GM10248 (cell line): ENCODE measurements around the gene AHSG.

ENCODE experiments used
- CTCF ChIA-PET: fragments of 300-600 bp; sonication (Branson Sonifier 250); formaldehyde crosslinking; extraction: SDS; loops from one replicate; lab custom pipeline; 2021; ENCODE audit warnings: antibody characterized with exemption; lab: Yijun Ruan, JAX
- POLR2A ChIA-PET: fragments of 350-650 bp; sonication (Branson Sonifier 250); formaldehyde crosslinking; extraction: SDS; loops from one replicate; lab custom pipeline; 2020; ENCODE audit warnings: antibody characterized with exemption; lab: Yijun Ruan, JAX
- DNase-seq: peaks from one replicate; pipeline ENCODE4 v3.0.0; 2012; ENCODE audit errors: extremely low spot score
- TF ChIP-seq, protein P1 (sequence below): IDR thresholded peaks from 2 replicates; pipeline ENCODE4 v1.5.1; 2012; ENCODE audit warnings: mild to moderate bottlenecking, low read depth; ENCODE audit errors: extremely low read depth, missing control alignments, control extremely low read depth

AHSG gene

DNA sequence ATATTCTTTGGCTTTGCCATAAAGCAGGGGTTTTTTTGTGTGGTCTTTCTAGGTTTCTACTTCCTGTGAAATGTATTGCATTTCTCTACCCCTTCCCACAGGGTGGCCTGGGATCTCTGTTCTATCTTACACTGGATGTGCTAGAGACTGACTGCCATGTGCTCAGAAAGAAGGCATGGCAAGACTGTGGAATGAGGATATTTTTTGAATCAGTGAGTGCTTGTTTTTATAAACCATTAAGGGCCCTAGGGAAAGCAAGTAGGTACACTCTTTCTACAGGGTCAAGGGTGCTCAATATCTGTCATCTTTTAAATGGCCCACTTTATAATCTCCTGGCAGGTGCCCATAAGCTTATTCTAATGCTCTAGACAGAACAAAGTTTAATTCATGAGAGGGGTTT lies 28.1 kb downstream of the AHSG start:
- CTCF ChIA-PET = interaction anchor here (0.8 to 5.2 kb wide), 3 partner anchors 11 to 26 kb away, joined by 3 to 42 read pairs (median 4); partner anchors contain the start of gene AHSG
- TF ChIP-seq, protein P1, sequence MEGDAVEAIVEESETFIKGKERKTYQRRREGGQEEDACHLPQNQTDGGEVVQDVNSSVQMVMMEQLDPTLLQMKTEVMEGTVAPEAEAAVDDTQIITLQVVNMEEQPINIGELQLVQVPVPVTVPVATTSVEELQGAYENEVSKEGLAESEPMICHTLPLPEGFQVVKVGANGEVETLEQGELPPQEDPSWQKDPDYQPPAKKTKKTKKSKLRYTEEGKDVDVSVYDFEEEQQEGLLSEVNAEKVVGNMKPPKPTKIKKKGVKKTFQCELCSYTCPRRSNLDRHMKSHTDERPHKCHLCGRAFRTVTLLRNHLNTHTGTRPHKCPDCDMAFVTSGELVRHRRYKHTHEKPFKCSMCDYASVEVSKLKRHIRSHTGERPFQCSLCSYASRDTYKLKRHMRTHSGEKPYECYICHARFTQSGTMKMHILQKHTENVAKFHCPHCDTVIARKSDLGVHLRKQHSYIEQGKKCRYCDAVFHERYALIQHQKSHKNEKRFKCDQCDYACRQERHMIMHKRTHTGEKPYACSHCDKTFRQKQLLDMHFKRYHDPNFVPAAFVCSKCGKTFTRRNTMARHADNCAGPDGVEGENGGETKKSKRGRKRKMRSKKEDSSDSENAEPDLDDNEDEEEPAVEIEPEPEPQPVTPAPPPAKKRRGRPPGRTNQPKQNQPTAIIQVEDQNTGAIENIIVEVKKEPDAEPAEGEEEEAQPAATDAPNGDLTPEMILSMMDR = no peak
- POLR2A ChIA-PET = no interaction called here
- DNase-seq = no peak

- TF ChIP-seq, protein P1 = no peak
- CTCF ChIA-PET = interaction anchor here (0.7 to 5.2 kb wide), 5 partner anchors 12 to 39 kb away, joined by 3 to 42 read pairs (median 3); partner anchors contain the start of gene AHSG
- POLR2A ChIA-PET = no interaction called here
- no peak for DNase-seq
Measured at GRCh38 chr3:186642014-186642413, 29.2 kb downstream of the AHSG start.

GRCh38 chr3:186643493-186643892 lies 30.6 kb downstream of the AHSG start:
- TF ChIP-seq, protein P1 = no peak
- ChIA-PET CTCF (interaction anchor here (0.9 to 5.2 kb wide), 5 partner anchors 9 to 521 kb away, joined by 3 to 42 read pairs (median 3); partner anchors contain the start of gene AHSG), POLR2A (interaction anchor here (1.0 kb wide), 1 partner anchor 9 kb away, joined by 3 read pairs; no protein-coding TSS in a partner anchor)
- DNase-seq = no peak

GRCh38 chr3:186644683-186645082 lies 31.8 kb downstream of the AHSG start:
- POLR2A ChIA-PET = no interaction called here
- CTCF ChIA-PET = interaction anchor here (5.2 kb wide), 1 partner anchor 29 kb away, joined by 42 read pairs; the partner anchor contains the start of gene AHSG
- no peak for DNase-seq
- TF ChIP-seq, protein P1 = no peak

GRCh38 chr3:186646106-186646505 lies 33.2 kb downstream of the AHSG start:
- CTCF ChIA-PET = no interaction called here
- POLR2A ChIA-PET = no interaction called here
- TF ChIP-seq, protein P1 = no peak
- DNase-seq = no peak

DNA sequence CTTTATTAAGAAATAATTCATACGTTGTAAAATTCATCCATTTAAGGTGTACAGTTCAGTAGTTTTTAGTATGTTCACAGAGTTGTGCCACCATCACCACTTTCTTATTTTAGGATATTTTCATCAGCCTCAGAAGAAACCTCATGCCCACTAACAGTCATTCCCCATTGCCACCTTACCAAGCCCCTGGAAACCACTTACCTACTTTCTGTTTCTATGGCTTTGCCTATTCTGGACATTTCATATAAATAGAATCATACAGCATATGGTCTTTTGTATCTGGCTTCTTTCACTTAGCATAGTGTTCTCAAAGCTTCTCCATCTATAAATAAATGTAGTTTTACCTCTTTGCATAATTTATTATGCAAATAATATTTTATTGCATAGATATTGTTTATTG lies 34.0 kb downstream of the AHSG start:
- CTCF ChIA-PET = no interaction called here
- POLR2A ChIA-PET = no interaction called here
- DNase-seq = no peak
- TF ChIP-seq, protein P1 = no peak

DNA sequence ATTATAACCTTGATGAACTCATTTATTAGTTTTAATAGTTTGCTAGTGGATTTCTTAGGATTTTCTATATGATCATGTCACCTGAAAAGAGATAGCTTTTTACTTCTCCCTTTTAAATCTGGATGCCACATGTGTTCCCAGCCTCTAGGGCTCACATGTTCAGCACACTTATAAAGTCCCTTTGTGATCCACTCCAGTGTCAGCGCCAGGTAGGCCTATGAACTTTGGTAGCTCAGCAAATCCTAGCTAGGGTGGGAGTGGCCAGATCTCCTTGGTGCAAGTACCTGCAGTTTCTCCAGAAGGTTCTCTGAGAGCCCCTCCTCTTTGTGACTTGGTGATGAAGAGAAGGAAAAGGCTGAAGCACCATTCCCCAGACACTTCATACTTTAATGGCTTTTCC lies 36.0 kb downstream of the AHSG start:
- TF ChIP-seq, protein P1 = no peak
- ChIA-PET CTCF (no interaction called here), POLR2A (no interaction called here)
- no peak for DNase-seq
